Activated naive CD8-positive, alpha-beta T cell (primary cell): ENCODE data around the gene ZBTB46.
"Not testable (repeated sequence)": the region's sequence is repeated elsewhere in the genome, so short reads cannot be mapped to it uniquely, and the experiment has no call there.

Experiments used
- H3K27ac Mint-ChIP-seq: one replicate; pipeline ENCODE4 v1.8.0; 2021; ENCODE audit warnings: mixed read lengths
- H3K27me3 Mint-ChIP-seq: one replicate; pipeline ENCODE4 v1.8.0; 2021; ENCODE audit warnings: mixed read lengths
- H3K36me3 Mint-ChIP-seq: one replicate; pipeline ENCODE4 v1.8.0; 2021; ENCODE audit warnings: mixed read lengths
- H3K4me1 Mint-ChIP-seq: one replicate; pipeline ENCODE4 v1.8.0; 2021; ENCODE audit warnings: low read depth, mixed read lengths
- H3K4me3 Mint-ChIP-seq: one replicate; pipeline ENCODE4 v1.8.0; 2021; ENCODE audit warnings: mild to moderate bottlenecking, mixed read lengths
- H3K9me3 Mint-ChIP-seq: one replicate; pipeline ENCODE4 v1.8.0; 2021; ENCODE audit warnings: low read depth, mixed read lengths

ZBTB46 gene

DNA sequence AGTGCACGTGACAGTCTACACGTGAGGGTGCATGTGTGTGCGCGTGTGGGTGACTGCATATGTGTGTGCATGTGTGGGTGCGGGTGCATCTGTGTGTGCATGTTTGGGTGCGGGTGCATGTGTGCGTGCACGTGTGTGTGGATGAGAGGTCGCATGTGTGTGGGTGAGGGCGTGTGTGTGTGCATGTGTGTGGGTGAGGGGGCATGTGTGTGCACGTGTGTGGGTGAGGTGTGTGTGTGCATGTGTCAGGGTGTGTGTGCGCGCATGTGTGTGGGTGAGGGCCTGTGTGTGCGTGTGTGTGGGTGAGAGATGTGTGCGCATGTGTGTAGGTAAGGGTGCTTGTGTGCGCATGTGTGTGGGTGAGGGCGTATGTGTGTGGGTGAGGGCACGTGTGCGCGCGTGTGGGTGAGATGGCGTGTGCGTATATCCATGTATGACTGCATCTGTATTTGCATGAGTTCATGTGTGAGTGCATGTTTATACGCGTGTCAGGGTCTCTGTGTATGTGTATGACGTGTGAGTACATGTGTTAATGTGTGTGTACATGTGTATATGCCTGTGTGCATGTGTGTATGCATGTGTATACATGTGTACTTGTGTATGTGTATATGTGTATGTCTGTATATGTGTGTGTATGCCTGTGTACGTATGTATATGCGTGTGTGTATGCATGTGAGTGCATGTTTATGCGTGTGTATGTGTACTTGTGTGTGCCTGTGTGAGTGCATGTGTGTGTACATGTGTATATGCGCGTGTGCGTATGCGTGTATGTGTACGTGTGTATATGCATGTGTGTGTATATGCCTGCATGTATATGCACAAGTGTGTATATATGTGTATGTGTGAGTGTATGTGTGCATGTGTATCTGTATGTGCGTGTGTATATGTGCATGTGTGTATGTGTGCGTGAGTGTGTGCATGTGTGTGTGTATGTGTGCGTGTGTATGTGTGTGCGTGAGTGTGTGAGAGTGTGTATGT, 98.7 kb downstream of the ZBTB46 start:
- peaks cover 47% of the 10 kb centered on the region for H3K4me1 Mint-ChIP-seq
- no peak overlapping the region for H3K4me3 Mint-ChIP-seq
- H3K27me3 Mint-ChIP-seq: no peaks in the 10 kb centered on the region
- no peaks in the 10 kb centered on the region for H3K9me3 Mint-ChIP-seq
- peaks cover 5% of the 10 kb centered on the region for H3K36me3 Mint-ChIP-seq
- H3K27ac Mint-ChIP-seq: no peak overlapping the region

DNA sequence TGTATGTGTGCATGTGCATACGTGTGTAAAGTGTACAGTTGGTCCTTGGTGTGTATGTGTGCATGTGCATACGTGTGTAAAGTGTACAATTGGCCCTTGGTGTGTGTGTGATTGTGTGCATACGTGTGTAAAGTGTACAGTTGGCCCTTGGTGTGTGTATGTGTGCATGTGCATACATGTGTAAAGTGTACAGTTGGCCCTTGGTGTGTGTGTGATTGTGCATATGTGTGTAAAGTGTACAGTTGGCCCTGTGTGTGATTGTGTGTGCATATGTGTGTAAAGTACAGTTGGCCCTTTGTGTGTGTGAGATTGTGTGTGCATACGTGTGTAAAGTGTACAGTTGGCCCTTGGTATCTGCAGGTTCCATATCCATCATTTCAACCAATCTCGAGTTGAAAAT, 99.7 kb downstream of the ZBTB46 start:
- Mint-ChIP-seq H3K27ac (no peak overlapping the region), H3K4me3 (no peak overlapping the region)

DNA sequence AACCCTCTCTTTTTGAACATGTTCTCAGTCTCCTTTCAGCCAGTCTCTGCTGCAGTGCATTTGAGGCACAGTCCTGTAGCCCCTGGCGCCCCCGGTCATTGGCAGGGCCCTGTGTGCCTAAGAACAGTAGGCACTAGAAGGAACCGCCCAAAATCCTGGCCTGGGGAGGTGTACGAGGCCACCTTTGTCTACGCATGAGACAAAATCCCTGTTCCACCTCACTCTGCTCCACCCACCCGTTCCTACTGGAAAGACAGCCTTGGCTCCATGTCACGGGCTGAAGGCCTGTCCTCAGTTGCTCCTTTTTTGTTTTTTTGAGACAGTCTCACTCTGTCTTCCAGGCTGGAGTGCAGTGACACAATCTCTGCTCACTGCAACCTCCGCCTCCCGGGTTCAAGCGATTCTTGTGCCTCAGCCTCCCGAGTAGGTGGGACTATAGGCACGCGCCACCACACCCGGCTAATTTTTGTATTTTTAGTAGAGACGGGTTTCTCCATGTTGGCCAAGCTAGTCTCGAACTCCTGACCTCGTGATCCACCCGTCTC, 100.8 kb downstream of the ZBTB46 start:
- H3K27me3 Mint-ChIP-seq, H3K27ac Mint-ChIP-seq, H3K9me3 Mint-ChIP-seq, H3K36me3 Mint-ChIP-seq: not testable (repeated sequence)
- Mint-ChIP-seq H3K4me3 (peak overlapping the region; percentile 49), H3K4me1 (peaks cover 41% of the 10 kb centered on the region)

More for the DNA sequence above, 99.7 kb downstream of the ZBTB46 start:
- H3K36me3 Mint-ChIP-seq: peaks cover 5% of the 10 kb centered on the region
- H3K4me1 Mint-ChIP-seq: peaks cover 47% of the 10 kb centered on the region
- H3K9me3 Mint-ChIP-seq: no peaks in the 10 kb centered on the region
- H3K27me3 Mint-ChIP-seq: no peaks in the 10 kb centered on the region

DNA sequence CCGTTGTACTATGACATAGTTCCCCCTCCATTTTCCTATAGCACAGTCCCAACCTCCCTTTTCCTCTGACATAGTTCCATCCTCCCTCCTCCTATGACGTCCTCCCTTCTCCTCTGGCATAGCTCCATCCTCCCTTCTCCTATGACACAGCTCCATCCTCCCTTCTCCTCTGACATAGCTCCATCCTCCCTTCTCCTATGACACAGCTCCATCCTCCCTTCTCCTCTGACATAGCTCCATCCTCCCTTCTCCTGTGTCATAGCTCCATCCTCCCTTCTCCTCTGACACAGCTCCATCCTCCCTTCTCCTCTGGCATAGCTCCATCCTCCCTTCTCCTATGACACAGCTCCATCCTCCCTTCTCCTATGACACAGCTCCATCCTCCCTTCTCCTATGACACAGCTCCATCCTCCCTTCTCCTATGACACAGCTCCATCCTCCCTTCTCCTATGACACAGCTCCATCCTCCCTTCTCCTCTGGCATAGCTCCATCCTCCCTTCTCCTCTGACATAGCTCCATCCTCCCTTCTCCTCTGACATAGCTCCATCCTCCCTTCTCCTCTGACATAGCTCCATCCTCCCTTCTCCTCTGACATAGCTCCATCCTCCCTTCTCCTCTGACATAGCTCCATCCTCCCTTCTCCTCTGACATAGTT, 108.0 kb downstream of the ZBTB46 start:
- not testable (repeated sequence) for H3K9me3 Mint-ChIP-seq, H3K4me3 Mint-ChIP-seq, H3K27me3 Mint-ChIP-seq, H3K27ac Mint-ChIP-seq
- H3K4me1 Mint-ChIP-seq: peaks cover 37% of the 10 kb centered on the region
- H3K36me3 Mint-ChIP-seq: peaks cover 21% of the 10 kb centered on the region

DNA sequence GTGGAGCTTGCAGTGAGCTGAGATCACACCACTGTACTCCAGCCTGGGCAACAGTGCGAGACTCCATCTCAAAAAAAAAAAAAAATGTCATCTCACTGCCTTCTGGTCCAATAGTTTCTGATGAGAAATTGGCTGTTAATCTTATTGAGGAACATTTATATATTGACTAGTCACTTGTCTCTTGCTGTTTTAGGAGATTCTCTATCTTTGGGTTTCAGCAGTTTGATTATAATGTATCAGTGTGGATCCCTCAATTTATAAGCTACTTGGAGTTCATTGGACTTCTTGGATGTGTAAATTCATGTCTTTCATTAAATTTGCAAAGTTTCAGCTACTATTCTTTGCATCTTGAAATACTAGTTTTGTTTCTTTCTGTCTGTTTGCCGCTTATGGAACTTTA, 112.1 kb downstream of the ZBTB46 start:
- H3K4me3 Mint-ChIP-seq: no peak overlapping the region
- peaks cover 27% of the 10 kb centered on the region for H3K36me3 Mint-ChIP-seq
- H3K27ac Mint-ChIP-seq: no peak overlapping the region
- H3K9me3 Mint-ChIP-seq: no peaks in the 10 kb centered on the region
- peaks cover 41% of the 10 kb centered on the region for H3K4me1 Mint-ChIP-seq
- H3K27me3 Mint-ChIP-seq: no peaks in the 10 kb centered on the region

DNA sequence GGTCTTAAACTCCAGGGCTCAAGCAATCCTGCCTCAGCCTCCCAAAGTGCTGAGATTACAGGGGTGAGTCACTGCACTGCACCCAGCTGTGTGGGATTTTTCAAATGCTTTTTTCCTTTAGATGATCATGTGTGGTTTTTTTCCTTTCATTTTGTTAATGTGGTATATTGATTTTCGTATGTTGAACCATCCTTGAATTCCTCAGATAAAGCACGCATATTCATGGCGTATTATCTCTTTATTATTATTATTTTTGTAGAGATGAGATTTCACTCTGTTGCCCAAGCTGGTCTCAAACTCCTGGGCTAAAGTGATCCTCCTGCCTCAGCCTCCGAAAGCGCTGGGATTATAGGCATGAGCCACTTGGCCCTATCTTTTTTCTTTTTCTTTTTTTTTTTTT, 116.2 kb downstream of the ZBTB46 start:
- Mint-ChIP-seq H3K36me3 (peaks cover 32% of the 10 kb centered on the region), H3K27me3 (no peaks in the 10 kb centered on the region), H3K4me1 (peaks cover 43% of the 10 kb centered on the region), H3K27ac (no peak overlapping the region), H3K4me3 (no peak overlapping the region), H3K9me3 (no peaks in the 10 kb centered on the region)

DNA sequence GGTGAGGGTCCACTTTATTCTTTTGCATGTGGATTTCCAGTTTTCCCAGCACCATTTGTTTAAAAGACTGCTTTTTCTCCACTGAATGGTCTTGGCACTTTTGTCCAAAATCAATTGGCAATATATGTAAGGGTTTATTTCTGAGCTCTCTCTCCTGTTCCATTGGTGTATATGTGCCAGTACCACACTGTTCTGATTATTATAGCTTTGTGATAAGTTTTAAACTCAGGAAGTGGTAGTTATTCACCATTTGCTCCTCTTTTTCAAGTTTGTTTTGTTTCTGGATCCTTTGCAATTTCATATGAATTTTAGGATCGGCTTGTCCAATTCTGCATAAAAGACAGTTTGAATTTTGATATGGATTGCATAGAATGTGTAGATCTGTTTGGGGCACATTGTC, 118.9 kb downstream of the ZBTB46 start:
- peaks cover 24% of the 10 kb centered on the region for H3K36me3 Mint-ChIP-seq
- no peak overlapping the region for H3K27ac Mint-ChIP-seq
- peak overlapping the region; percentile 53 for H3K4me3 Mint-ChIP-seq
- H3K4me1 Mint-ChIP-seq: peaks cover 50% of the 10 kb centered on the region
- H3K27me3 Mint-ChIP-seq: no peaks in the 10 kb centered on the region
- H3K9me3 Mint-ChIP-seq: no peaks in the 10 kb centered on the region

DNA sequence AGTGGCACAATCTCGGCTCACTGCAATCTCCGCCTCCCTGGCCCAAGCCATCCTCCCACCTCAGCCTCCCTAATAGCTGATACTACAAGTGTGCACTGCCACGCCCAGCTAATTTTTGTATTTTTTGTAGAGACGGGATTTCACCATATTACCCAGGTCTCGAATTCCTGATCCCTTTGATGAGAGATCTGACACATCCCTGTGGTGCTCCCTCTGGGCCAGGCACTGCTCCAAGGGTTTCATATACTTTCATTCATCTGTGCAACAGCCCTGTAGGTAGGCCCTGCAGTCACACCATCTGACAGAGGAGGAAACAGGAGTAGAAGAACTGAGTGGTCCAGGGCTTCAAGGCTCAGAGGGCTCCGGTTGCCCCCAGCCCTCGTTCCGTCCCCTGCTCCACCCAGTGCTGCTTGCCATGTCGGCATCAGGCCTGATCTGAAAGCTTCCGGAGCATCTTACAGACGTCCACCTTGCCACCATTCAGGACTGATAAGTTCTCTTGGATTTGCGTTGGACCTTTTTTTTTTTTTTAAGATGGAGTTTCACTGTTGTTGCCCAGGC, 119.9 kb downstream of the ZBTB46 start:
- H3K27me3 Mint-ChIP-seq: no peaks in the 10 kb centered on the region
- H3K4me3 Mint-ChIP-seq: peak overlapping the region; percentile 76
- H3K27ac Mint-ChIP-seq: peak overlapping the region; percentile 77
- H3K9me3 Mint-ChIP-seq: no peaks in the 10 kb centered on the region
- peaks cover 24% of the 10 kb centered on the region for H3K36me3 Mint-ChIP-seq
- peaks cover 52% of the 10 kb centered on the region for H3K4me1 Mint-ChIP-seq

DNA sequence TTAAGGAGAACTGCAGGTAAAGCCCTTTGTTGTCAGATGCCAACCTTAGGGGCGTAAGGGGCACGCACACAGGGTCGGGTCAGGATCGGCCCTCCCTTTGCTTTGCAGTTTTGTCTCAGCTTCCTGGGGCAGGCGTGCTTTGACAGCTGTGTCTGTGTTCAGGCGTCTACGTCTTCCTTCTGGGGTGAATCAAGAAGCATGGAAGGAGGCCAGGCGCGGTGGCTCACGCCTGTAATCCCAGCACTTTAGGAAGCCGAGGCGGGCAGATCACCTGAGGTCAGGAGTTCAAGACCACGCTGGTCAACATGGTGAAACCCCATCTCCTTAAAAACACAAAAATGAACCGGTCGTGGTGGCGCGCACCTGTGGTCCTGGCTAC, 121.9 kb downstream of the ZBTB46 start:
- peaks cover 17% of the 10 kb centered on the region for H3K36me3 Mint-ChIP-seq
- H3K4me3 Mint-ChIP-seq: peak overlapping the region; percentile 84
- no peaks in the 10 kb centered on the region for H3K27me3 Mint-ChIP-seq
- peaks cover 47% of the 10 kb centered on the region for H3K4me1 Mint-ChIP-seq
- H3K9me3 Mint-ChIP-seq: no peaks in the 10 kb centered on the region
- H3K27ac Mint-ChIP-seq: peak overlapping the region; percentile 50

DNA sequence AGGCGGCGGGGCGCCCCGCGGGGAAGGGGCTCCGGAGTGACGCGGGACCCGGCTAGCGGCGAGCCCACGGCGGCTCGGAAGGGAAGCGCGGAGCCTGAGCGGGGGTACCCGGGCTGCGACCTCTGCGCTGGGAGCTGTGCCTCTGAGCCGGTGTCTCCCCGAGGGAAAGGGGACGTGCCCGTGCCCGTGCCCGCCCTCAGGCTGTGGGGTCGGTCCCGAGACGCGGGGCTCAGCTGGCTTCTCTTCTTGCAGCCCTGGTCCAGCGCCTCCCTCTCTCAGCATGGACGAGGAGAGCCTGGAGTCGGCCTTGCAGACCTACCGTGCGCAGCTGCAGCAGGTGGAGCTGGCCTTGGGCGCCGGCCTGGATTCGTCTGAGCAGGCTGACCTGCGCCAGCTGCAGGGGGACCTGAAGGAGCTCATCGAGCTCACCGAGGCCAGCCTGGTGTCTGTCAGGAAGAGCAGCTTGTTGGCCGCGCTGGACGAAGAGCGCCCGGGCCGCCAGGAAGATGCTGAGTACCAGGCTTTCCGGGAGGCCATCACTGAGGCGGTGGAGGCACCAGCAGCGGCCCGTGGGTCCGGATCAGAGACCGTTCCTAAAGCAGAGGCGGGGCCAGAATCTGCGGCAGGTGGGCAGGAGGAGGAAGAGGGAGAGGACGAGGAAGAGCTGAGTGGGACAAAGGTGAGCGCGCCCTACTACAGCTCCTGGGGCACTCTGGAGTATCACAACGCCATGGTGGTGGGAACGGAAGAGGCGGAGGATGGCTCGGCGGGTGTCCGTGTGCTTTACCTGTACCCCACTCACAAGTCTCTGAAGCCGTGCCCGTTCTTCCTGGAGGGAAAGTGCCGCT, 122.5 kb downstream of the ZBTB46 start:
- H3K27ac Mint-ChIP-seq: peak overlapping the region; percentile 86
- H3K4me3 Mint-ChIP-seq: peak overlapping the region; percentile 84
- peaks cover 44% of the 10 kb centered on the region for H3K4me1 Mint-ChIP-seq
- H3K36me3 Mint-ChIP-seq: peaks cover 15% of the 10 kb centered on the region
- H3K27me3 Mint-ChIP-seq: no peaks in the 10 kb centered on the region
- no peaks in the 10 kb centered on the region for H3K9me3 Mint-ChIP-seq

DNA sequence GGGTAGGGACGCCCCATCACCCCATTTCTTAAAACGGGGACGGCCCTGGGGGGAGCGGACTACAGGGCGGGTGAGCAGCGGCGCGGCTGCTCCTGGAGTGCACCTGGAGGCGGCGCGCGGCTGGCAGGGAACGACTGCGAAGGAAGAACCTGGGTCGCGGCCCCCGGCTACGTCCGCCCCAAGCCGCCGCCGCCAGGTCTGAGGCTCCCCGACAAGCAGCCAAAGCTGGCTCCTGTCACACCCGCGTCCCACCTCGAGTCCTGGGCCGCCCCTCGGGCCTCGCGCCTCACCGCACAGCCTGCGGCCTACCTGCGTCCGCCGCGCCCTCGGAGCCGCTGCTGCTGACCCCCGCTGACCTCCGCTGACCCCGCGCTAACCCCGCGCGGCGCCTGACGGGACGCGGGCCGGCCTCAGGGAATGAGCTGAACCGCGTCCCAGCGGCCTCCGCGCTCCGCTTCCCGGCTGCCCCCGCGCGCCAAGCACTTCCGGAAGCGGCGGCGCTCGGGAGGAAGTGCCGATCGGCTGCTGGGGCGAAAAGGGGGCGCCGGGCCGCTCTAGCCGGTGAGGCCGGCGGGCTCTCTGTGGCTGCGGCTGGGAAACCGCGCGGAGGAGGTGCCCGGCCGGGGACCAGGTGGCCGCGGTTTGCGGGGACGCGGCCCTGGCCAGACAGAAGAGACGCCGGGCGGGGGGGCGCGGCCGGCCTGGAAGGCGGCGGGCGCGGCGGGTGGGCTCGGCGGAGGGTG, 123.3 kb downstream of the ZBTB46 start, which contains the start of the genes ARFRP1 and ZGPAT:
Gene ARFRP1 (minus strand): TSS at position 419 of the 743 bp plus-strand sequence. CDS start 885 bp downstream, outside the sequence.
Gene ZGPAT (plus strand): TSS at position 482 of the 743 bp plus-strand sequence. CDS start 542 bp downstream, outside the sequence.
- peak within 1 kb of the TSS; percentile 86 for H3K27ac Mint-ChIP-seq
- peaks cover 15% of the 10 kb centered on the region for H3K36me3 Mint-ChIP-seq
- peaks cover 42% of the 10 kb centered on the region for H3K4me1 Mint-ChIP-seq
- H3K27me3 Mint-ChIP-seq: no peaks in the 10 kb centered on the region
- H3K9me3 Mint-ChIP-seq: no peaks in the 10 kb centered on the region
- H3K4me3 Mint-ChIP-seq: peak within 1 kb of the TSS; percentile 95

DNA sequence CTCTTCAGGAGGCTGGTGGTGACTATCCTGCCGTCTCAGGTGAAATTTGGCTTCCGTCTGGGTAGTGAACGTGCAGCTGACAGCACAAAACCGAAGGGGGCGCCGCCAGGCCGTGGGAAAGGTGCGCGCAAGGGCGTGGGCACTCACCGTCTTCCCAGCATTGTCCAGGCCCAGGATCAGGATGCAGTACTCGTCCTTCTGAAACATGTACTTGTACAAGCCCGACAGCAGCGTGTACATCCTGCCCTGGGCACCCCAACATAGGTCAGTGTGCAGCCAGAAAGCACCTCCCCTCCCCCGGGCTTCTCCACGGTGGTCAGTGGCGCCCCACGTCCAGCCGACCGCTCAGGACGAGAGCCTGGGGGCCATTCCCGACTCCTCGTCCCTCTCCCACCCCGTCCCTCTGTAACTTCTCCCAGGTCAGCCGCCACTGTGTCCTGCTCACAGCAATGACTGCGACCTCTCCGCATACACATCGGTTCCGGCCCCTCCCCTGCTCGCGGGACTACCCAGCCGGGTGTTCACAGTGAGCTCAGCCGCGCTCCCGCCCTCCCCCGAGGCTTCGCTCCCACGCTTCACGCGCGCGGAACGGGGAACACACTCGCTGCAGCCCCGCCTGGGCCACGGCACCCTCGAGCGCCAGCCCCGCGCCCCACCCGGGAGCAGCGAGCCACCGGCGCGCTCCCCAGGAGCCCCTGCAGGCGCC, 124.1 kb downstream of the ZBTB46 start:
- Mint-ChIP-seq H3K4me1 (peaks cover 37% of the 10 kb centered on the region), H3K36me3 (peaks cover 11% of the 10 kb centered on the region), H3K9me3 (no peaks in the 10 kb centered on the region), H3K27ac (peak overlapping the region; percentile 86), H3K4me3 (peak overlapping the region; percentile 95), H3K27me3 (no peaks in the 10 kb centered on the region)

DNA sequence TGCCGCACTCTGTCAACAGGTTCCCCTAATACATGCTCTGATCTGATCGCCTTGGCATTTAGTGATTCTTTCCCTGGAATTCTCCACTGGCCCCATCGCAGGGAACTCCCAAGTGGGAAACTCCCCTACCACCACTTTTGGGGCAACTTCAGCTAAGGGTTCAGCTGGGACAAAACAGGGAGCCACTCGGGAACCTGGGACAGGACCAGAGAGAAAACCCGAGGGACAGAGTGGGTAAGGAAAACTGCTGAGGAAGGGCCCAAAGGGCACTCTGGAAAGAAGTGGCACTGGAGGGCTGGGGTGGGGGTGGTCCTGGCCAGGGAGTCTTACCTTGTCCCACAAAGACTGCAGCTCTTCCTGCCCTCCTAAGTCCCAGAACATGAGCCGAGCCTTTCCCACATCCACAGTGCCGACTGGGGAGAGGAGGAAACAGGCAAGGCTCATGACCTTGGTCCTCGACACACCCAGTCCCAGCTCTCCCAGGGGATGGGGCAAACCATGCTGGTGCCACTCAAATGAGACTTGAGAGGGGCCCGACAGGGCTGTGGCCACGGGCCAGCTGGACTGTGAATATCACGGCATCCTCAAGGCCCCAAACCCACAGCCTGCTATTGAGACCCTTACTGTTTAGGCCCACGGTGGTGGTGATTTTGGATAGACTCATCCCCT, 124.9 kb downstream of the ZBTB46 start:
- Mint-ChIP-seq H3K27ac (peak overlapping the region; percentile 86), H3K4me3 (peak overlapping the region; percentile 95), H3K4me1 (peaks cover 34% of the 10 kb centered on the region), H3K27me3 (no peaks in the 10 kb centered on the region), H3K36me3 (peaks cover 8% of the 10 kb centered on the region), H3K9me3 (no peaks in the 10 kb centered on the region)
